ENCODE data around the gene LIG4. TPM values are rescaled to one million over a fixed set of nuclear protein-coding genes. Genes with fewer than 3 reads are reported as not detected.

LIG4 gene
- total RNA-seq = 9.7 and 10.5 TPM in 2 replicates
- long read RNA-seq, full-length matches to known transcripts = 19 of 27 reads
- long read RNA-seq, partial matches to known transcripts = 0 of 27 reads
- long read RNA-seq, other reads (novel, unspliced or antisense) = 8 of 27 reads

GRCh38 chr13:108215436-108215835, at the start of gene LIG4:
TSS of gene LIG4 (minus strand) at chr13:108215536. CDS start at chr13:108211268, 4,268 bp downstream.
- Mint-ChIP-seq H3K36me3 (ENCODE audit: low read depth) (peaks cover 8% of the 10 kb centered on the region), H3K27ac (ENCODE audit: unreplicated experiment) (peak within 1 kb of the TSS; percentile 54), H3K27me3 (ENCODE audit: low read depth) (no peaks in the 10 kb centered on the region), H3K4me3 (peak within 1 kb of the TSS; percentile 95), H3K9me3 (no peaks in the 10 kb centered on the region), H3K4me1 (peaks cover 39% of the 10 kb centered on the region)
- peak; percentile 81 for DNase-seq (ENCODE audit: low read depth, low spot score)
- TF ChIP-seq, protein P1, sequence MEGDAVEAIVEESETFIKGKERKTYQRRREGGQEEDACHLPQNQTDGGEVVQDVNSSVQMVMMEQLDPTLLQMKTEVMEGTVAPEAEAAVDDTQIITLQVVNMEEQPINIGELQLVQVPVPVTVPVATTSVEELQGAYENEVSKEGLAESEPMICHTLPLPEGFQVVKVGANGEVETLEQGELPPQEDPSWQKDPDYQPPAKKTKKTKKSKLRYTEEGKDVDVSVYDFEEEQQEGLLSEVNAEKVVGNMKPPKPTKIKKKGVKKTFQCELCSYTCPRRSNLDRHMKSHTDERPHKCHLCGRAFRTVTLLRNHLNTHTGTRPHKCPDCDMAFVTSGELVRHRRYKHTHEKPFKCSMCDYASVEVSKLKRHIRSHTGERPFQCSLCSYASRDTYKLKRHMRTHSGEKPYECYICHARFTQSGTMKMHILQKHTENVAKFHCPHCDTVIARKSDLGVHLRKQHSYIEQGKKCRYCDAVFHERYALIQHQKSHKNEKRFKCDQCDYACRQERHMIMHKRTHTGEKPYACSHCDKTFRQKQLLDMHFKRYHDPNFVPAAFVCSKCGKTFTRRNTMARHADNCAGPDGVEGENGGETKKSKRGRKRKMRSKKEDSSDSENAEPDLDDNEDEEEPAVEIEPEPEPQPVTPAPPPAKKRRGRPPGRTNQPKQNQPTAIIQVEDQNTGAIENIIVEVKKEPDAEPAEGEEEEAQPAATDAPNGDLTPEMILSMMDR (conservative IDR thresholded peaks at IDR 0.05) = no peak

DNA sequence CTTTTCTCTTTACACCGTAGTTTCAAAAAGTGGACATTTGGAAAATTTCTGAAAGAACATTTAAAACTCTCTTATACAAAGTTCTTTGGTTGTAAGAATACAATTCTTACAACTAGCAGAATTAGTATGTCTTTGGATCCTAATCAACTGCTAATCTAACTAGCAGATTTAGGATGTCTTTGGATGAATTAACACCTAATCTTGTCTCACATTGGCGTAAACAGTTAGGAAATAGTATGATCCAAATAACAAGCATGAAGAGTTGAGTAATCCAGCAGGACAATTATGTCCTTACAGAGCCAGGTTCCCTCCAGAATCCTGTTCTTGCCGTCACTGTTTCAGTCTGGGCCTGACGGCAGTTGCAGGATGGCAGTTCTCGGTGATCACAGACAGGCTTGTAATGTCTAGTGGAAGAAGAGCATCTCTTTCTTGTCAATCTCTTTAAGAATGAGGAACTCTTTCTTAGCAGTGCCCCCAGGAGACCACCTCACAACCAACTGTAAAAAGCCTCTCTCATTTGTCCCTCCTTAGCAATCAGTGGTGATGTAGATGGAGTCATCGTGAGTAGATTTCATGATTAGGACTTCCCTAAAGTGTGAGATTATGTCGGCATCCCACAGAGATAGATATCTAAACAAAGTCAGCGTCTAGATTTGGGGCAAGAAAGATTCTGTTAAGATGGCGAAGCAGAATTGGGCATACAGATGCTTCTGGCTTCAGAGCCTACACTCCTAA, 48.5 kb upstream of the LIG4 start:
- TF ChIP-seq, protein P1 (conservative IDR thresholded peaks at IDR 0.05) = no peak
- no peak overlapping the region for H3K27ac Mint-ChIP-seq (ENCODE audit: unreplicated experiment)
- peaks cover 2% of the 10 kb centered on the region for H3K9me3 Mint-ChIP-seq
- H3K4me3 Mint-ChIP-seq = no peak overlapping the region
- H3K27me3 Mint-ChIP-seq (ENCODE audit: low read depth) = no peaks in the 10 kb centered on the region
- no peak for DNase-seq (ENCODE audit: low read depth, low spot score)
- H3K4me1 Mint-ChIP-seq = no peaks in the 10 kb centered on the region
- H3K36me3 Mint-ChIP-seq (ENCODE audit: low read depth) = no peaks in the 10 kb centered on the region

DNA sequence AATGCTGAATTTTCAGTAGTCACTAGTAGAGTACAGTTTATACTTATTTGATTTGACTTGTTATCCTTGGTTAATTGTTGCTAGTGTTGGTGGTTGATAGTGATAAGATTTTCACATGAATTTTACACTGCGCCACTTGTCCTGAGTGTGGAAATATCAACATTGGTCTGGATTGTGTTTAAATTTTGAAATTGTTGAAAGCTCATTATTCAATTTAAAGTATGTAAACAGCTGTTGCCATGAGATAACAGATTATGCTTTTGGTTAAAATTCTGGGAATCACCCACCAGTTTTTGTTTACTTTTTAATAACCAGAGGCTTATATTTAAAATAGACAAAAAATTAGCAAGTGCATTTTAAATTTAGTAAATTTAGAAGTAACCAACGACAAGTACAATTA, 41.9 kb upstream of the LIG4 start:
- Mint-ChIP-seq H3K36me3 (ENCODE audit: low read depth) (peaks cover 9% of the 10 kb centered on the region), H3K27me3 (ENCODE audit: low read depth) (no peaks in the 10 kb centered on the region), H3K4me3 (no peak overlapping the region), H3K4me1 (no peaks in the 10 kb centered on the region), H3K9me3 (peaks cover 3% of the 10 kb centered on the region), H3K27ac (ENCODE audit: unreplicated experiment) (no peak overlapping the region)
- TF ChIP-seq, protein P1 (conservative IDR thresholded peaks at IDR 0.05) = no peak
- no peak for DNase-seq (ENCODE audit: low read depth, low spot score)

DNA sequence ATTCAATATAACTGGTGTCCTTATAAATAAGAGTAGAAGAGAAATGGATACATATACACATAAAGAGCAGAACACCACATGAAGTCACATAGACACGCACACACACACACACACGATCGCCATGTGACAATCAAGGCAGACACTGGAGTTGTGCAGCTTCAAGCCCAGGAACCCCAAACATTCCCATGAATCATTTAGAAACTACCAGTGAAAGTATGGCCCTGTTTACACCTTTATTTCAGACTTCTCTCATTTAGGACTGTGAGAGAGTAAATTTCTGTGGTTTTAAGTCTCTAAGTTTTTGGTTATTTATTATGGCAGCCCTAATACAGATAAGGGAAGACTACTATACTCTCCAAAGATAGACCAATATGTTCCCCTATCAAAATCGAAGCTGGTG, 33.8 kb upstream of the LIG4 start:
- Mint-ChIP-seq H3K9me3 (peaks cover 22% of the 10 kb centered on the region), H3K4me3 (no peak overlapping the region), H3K27ac (ENCODE audit: unreplicated experiment) (no peak overlapping the region), H3K4me1 (no peaks in the 10 kb centered on the region), H3K27me3 (ENCODE audit: low read depth) (no peaks in the 10 kb centered on the region), H3K36me3 (ENCODE audit: low read depth) (peaks cover 31% of the 10 kb centered on the region)
- TF ChIP-seq, protein P1 (conservative IDR thresholded peaks at IDR 0.05) = no peak
- DNase-seq (ENCODE audit: low read depth, low spot score) = no peak

DNA sequence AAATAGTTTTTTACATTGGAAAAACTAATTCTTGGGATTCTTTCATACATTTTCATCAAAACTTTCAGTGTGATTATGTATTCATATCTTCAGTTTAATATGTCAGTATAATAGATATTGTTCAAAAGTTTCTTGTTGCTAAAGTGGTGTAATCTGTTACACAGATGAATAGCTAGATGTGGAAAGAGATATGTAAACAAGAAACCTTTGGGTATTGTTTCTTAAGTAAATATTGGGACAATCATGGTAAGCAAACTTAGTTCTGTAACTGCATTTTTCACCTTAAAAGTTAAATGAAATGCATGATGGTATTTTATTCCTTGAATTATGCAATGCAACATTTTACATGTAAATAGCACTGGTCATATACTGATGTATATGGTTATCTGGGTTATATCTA, 15.0 kb upstream of the LIG4 start:
- Mint-ChIP-seq H3K9me3 (no peaks in the 10 kb centered on the region), H3K27ac (ENCODE audit: unreplicated experiment) (no peak overlapping the region), H3K36me3 (ENCODE audit: low read depth) (peaks cover 4% of the 10 kb centered on the region), H3K27me3 (ENCODE audit: low read depth) (no peaks in the 10 kb centered on the region), H3K4me3 (no peak overlapping the region), H3K4me1 (peaks cover 15% of the 10 kb centered on the region)
- TF ChIP-seq, protein P1 (conservative IDR thresholded peaks at IDR 0.05) = no peak
- DNase-seq (ENCODE audit: low read depth, low spot score) = no peak
